Effector memory CD4-positive, alpha-beta T cell (primary cell): Measurements from ENCODE around the gene ZNF674.

Experiments
- DNase-seq, 3 donors: peaks; one replicate each; pipeline ENCODE4 v3.0.0-alpha.2; 2020
- H3K27ac ChIP-seq: 2 replicates; pipeline ENCODE4 v1.7.0; 2013; ENCODE audit warnings: mild to moderate bottlenecking, low read length, moderate library complexity; ENCODE audit not compliant: insufficient read depth, poor library complexity, severe bottlenecking
- H3K27me3 ChIP-seq: replicated peaks from 2 replicates; pipeline ENCODE4 v1.7.0; 2013; ENCODE audit warnings: mild to moderate bottlenecking, low read length; ENCODE audit not compliant: insufficient read depth, control insufficient read depth, poor library complexity, severe bottlenecking
- H3K36me3 ChIP-seq: 2 replicates; pipeline ENCODE4 v1.7.0; 2013; ENCODE audit warnings: mild to moderate bottlenecking, low read length, moderate library complexity; ENCODE audit not compliant: control insufficient read depth, insufficient read depth
- H3K4me1 ChIP-seq: 2 replicates; pipeline ENCODE4 v1.7.0; 2013; ENCODE audit warnings: low read length, mild to moderate bottlenecking; ENCODE audit not compliant: control insufficient read depth, insufficient read depth, poor library complexity, severe bottlenecking
- H3K4me3 ChIP-seq: 2 replicates; pipeline ENCODE4 v1.7.0; 2013; ENCODE audit warnings: low read length, low read depth, mild to moderate bottlenecking; ENCODE audit not compliant: insufficient read depth, poor library complexity, severe bottlenecking
- H3K9me3 ChIP-seq: 2 replicates; pipeline ENCODE4 v1.7.0; 2013; ENCODE audit warnings: mild to moderate bottlenecking, low read length, moderate library complexity; ENCODE audit not compliant: control insufficient read depth

ZNF674 gene

GRCh38 chrX:46577221-46578005 is 32.2 kb upstream of the ZNF674 start:
- H3K36me3 ChIP-seq, result no peaks in the 10 kb centered on the region
- no peaks in the 10 kb centered on the region for H3K27me3 ChIP-seq
- H3K4me3 ChIP-seq, result no peak overlapping the region
- H3K27ac ChIP-seq, result no peak overlapping the region
- no peaks in the 10 kb centered on the region for H3K9me3 ChIP-seq
- DNase-seq, result no peak
- H3K4me1 ChIP-seq, result peaks cover 12% of the 10 kb centered on the region

DNA sequence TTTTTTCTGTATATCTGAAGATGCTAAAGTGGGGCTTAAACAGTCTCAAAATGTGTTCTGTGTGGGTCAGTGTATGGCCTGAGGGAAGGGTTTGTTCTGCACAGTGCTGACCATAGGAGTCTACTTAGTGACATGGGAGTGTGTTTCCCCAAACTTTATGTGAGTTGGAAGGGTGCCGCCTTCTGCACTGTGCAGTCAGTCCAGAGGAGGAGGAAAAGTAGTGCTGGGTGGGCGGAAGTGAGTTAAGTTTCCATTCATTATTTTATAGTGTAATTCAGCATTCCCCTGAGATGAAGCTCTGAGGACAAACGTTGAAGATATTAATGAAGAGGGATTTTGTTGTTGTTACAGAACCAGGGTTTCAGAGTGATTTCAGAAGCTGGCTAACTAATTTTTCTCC is 31.2 kb upstream of the ZNF674 start:
- Histone ChIP-seq H3K4me3 (peak overlapping the region; percentile 60), H3K36me3 (no peaks in the 10 kb centered on the region), H3K27me3 (no peaks in the 10 kb centered on the region), H3K27ac (peak overlapping the region; percentile 7), H3K9me3 (no peaks in the 10 kb centered on the region), H3K4me1 (peaks cover 12% of the 10 kb centered on the region)
- DNase-seq, result no peak

DNA sequence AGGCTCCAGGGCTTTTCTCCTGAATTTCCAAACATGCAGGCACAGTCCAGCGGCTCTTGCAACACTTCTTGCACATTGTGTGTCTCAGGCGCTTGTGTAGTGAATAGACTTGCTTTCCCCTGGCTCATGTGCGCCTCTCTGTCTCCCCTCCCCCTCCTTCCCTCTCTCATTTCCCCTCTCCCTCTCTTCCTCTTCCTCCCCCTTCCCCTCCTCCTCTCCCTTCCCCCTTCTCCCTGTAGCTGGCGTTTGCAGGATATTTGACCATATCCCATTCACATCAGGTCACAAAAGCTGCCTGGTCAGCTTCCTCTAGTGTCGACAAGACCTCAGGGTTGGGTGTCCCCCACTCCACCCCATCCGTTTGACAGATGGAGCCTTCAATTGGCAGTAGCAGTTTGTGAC is 30.8 kb upstream of the ZNF674 start:
- no peaks in the 10 kb centered on the region for H3K27me3 ChIP-seq
- no peak for DNase-seq
- H3K27ac ChIP-seq, result peak overlapping the region; percentile 7
- peaks cover 12% of the 10 kb centered on the region for H3K4me1 ChIP-seq
- no peaks in the 10 kb centered on the region for H3K9me3 ChIP-seq
- H3K4me3 ChIP-seq, result peak overlapping the region; percentile 60
- H3K36me3 ChIP-seq, result no peaks in the 10 kb centered on the region

DNA sequence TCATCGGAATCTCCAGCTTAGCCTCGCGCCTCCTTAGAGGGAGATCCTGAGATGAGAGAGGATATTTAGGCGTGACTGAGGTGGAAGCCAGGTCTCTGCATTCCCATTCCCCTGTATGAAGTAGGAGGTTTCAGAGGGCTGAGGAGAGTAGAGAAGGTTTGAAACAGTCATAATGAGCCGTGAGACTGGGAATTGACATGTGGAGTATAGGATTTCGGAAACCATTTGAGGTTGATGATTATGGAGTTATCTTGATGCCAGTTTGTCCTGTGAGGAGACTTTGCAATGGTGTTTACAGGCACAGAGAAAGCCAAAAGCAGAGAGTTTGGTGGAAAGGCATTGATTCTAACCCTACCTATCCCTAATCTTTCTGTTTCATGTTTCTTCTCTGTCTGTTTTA is 30.4 kb upstream of the ZNF674 start:
- Histone ChIP-seq H3K4me3 (peak overlapping the region; percentile 60), H3K27me3 (no peaks in the 10 kb centered on the region), H3K36me3 (no peaks in the 10 kb centered on the region), H3K27ac (no peak overlapping the region), H3K4me1 (peaks cover 12% of the 10 kb centered on the region), H3K9me3 (no peaks in the 10 kb centered on the region)
- DNase-seq, result no peak

DNA sequence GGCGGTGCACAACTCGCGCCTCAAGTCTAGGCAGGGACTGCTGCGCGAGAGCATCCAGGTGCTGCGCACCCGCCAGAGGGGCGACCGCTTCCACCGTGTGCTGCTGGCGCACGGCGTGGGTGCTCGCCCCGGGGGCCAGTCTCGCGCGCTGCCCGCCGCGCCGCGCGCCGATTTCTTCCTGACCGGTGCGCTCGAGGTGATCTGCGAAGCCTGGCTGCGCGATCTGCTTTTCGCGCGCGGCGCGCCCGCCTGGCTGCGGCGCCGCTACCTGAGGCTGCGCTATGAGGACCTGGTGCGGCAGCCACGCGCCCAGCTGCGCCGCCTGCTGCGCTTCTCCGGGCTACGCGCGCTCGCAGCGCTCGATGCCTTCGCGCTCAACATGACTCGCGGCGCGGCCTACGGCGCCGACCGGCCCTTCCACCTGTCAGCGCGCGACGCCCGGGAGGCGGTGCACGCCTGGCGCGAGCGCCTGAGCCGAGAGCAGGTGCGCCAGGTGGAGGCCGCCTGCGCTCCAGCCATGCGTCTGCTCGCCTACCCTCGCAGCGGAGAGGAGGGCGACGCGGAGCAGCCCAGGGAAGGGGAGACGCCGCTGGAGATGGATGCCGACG is 29.7 kb upstream of the ZNF674 start:
- peak overlapping the region; percentile 60 for H3K4me3 ChIP-seq
- no peaks in the 10 kb centered on the region for H3K36me3 ChIP-seq
- no peaks in the 10 kb centered on the region for H3K27me3 ChIP-seq
- H3K4me1 ChIP-seq, result peaks cover 12% of the 10 kb centered on the region
- peak; percentile 10 to 28 (median 15) for DNase-seq
- H3K27ac ChIP-seq, result peak overlapping the region; percentile 70
- no peaks in the 10 kb centered on the region for H3K9me3 ChIP-seq

DNA sequence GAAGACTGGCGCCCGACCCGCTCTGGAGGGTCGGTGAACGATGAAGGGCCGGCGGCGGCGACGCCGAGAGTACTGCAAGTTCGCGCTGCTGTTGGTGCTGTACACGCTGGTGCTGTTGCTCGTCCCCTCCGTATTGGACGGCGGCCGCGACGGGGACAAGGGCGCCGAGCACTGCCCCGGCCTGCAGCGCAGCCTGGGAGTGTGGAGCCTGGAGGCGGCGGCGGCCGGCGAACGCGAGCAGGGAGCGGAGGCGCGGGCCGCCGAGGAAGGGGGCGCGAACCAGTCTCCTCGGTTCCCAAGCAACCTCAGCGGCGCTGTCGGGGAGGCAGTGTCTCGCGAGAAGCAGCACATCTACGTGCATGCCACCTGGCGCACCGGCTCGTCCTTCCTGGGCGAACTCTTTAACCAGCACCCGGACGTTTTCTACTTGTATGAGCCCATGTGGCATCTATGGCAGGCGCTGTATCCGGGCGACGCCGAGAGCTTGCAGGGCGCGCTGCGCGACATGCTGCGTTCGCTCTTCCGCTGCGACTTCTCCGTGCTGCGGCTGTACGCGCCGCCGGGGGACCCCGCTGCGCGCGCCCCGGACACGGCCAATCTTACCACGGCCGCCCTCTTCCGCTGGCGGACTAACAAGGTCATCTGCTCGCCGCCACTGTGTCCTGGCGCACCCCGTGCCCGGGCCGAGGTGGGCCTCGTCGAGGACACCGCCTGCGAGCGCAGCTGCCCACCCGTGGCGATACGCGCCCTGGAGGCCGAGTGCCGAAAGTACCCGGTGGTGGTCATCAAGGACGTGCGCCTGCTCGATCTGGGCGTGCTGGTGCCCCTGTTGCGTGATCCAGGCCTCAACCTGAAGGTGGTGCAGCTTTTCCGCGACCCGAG is 28.9 kb upstream of the ZNF674 start:
- peak overlapping the region; percentile 60 for H3K4me3 ChIP-seq
- DNase-seq, result peak; percentile 50 to 71 (median 68)
- peak overlapping the region; percentile 70 for H3K27ac ChIP-seq
- no peaks in the 10 kb centered on the region for H3K9me3 ChIP-seq
- H3K36me3 ChIP-seq, result no peaks in the 10 kb centered on the region
- no peaks in the 10 kb centered on the region for H3K27me3 ChIP-seq
- peaks cover 9% of the 10 kb centered on the region for H3K4me1 ChIP-seq

- Histone ChIP-seq H3K4me3 (peak within 1 kb of the TSS; percentile 60), H3K36me3 (no peaks in the 10 kb centered on the region), H3K9me3 (no peaks in the 10 kb centered on the region), H3K4me1 (peaks cover 4% of the 10 kb centered on the region), H3K27me3 (no peaks in the 10 kb centered on the region), H3K27ac (peak within 1 kb of the TSS; percentile 70)
- peak; percentile 45 to 53 (median 46) for DNase-seq
Observed at GRCh38 chrX:46573331-46573891, 28.2 kb upstream of the ZNF674 start, which contains the start of gene CHST7. CHST7 (plus strand) TSS chrX:46573765; CDS start chrX:46573932, 167 bp downstream.

DNA sequence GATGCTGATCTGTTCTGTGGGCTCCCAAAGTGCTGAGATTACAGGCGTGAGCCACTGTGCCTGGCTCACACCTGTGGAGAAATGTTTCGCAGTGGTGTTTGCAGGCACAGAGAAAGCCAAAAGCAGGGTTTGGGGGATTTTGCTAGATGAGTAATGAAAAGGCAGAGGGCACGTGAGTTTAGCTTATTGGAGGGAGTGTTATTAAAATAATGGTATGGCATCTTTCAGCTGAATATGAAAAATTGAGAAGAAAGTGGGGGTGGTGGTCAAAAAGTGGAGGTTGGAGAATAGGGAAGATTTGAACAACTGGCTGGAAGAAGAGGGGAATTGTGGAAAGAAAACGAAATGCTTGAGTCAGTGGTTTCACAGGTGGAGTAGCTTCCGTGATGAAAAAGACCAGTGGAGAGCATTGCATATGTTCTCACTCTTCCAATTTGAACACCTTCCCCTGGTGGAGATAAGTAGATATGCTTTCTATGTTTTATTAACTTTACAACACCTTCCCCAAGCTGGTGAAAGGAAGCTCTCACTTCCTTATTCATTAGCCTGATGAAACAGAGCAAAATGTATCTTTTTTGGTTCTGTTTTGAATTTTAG is 27.2 kb upstream of the ZNF674 start:
- Histone ChIP-seq H3K36me3 (no peaks in the 10 kb centered on the region), H3K4me1 (peaks cover 4% of the 10 kb centered on the region), H3K27me3 (no peaks in the 10 kb centered on the region), H3K9me3 (no peaks in the 10 kb centered on the region), H3K27ac (peak overlapping the region; percentile 70), H3K4me3 (peak overlapping the region; percentile 60)
- peak; percentile 7 to 31 (median 18) for DNase-seq
